Upper lobe of left lung (tissue), 4 donors: ENCODE data around the gene CD6.

Source experiments
- EP300 ChIP-seq, 4 donors: sonication (generic); formaldehyde crosslinking; IDR thresholded peaks; one replicate each; pipeline ENCODE4 v1.5.1; 2017; ENCODE audit warnings: antibody characterized with exemption in 4 of 4, control low read depth in 2 of 4
- TF ChIP-seq, protein P1 (sequence below), 6 experiments: fragments of 450-650 bp in 4 of 6; fragments of 200-600 bp in 2 of 6; sonication (generic) in 2 of 6; IDR thresholded peaks; one replicate each; pipeline ENCODE4 v1.5.1; 2016 to 2019; ENCODE audit warnings: antibody characterized with exemption in 6 of 6

DNA sequence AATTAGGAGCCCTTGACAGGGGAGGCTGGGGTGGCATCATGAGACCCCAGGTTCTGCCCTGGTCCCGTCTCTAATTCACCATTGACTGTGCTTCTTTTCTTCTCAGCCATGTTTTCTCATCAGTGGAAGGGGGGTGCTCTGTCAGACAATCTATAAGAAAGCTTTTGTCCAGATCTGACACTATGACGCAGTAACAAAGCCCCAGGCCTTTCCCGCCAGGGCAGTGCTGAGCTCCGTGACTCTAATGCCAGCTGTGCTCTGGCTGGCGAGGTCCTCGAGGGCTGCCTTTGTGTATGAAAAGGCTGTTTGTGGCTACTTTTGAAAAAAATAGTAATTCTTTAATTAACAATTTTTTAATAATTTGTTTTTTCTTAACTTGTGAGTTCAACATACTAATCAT lies 3.2 kb downstream of the CD6 start:
- no peak for TF ChIP-seq EP300 (IDR thresholded peaks at IDR 0.05)
- TF ChIP-seq, protein P1, sequence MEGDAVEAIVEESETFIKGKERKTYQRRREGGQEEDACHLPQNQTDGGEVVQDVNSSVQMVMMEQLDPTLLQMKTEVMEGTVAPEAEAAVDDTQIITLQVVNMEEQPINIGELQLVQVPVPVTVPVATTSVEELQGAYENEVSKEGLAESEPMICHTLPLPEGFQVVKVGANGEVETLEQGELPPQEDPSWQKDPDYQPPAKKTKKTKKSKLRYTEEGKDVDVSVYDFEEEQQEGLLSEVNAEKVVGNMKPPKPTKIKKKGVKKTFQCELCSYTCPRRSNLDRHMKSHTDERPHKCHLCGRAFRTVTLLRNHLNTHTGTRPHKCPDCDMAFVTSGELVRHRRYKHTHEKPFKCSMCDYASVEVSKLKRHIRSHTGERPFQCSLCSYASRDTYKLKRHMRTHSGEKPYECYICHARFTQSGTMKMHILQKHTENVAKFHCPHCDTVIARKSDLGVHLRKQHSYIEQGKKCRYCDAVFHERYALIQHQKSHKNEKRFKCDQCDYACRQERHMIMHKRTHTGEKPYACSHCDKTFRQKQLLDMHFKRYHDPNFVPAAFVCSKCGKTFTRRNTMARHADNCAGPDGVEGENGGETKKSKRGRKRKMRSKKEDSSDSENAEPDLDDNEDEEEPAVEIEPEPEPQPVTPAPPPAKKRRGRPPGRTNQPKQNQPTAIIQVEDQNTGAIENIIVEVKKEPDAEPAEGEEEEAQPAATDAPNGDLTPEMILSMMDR (IDR thresholded peaks at IDR 0.05), result no peak
